ENCODE results near the gene NFATC2IP. TPM values are rescaled to one million over a fixed set of nuclear protein-coding genes. Genes with fewer than 3 reads are reported as not detected.
A peak's percentile ranks its signal among the peaks of the same experiment; 100 is the strongest.

NFATC2IP gene
- total and polyA plus RNA-seq, 9 of the 15 experiments (the other 6 are each of a cell fraction or from before 2014, with no cell fraction given) = 15.6 to 106 (median 46.9) TPM

- intact Hi-C loops (cut with micrococcal nuclease) (no loop called here), in situ Hi-C loops (cut with MboI) (no loop called here)
- WGBS (ENCODE audit: insufficient coverage, low coverage, missing lambda C conversion rate) = under 1% methylated on average over 9 of the region's 14 CpGs
- FAIRE-seq (peak; percentile 94), DNase-seq (ENCODE audit: extremely low read depth in 1 of 4, low spot score in 3 of 4) (peak; percentile 94 to 98 (median 95)), ATAC-seq (peak; percentile 90)
- H3K36me3 ChIP-seq (ENCODE audit: control insufficient read depth, insufficient read depth, low read length) = no peaks in the 10 kb centered on the region
- H2AFZ ChIP-seq (ENCODE audit: low read depth, low read length) = peak overlapping the region; percentile 87
- H4K20me1 ChIP-seq (replicated peaks; ENCODE audit: control insufficient read depth, insufficient read depth, low read length) = no peaks in the 10 kb centered on the region
- peak overlapping the region; percentile 21; the same call in 1 of the 2 replicates for H3K4me3 ChIP-seq
- H3K27ac ChIP-seq (ENCODE audit: extremely low read depth, low read depth, low read length) = peak overlapping the region; percentile 100
- H3K27me3 ChIP-seq (ENCODE audit: control insufficient read depth in 2 of 2, insufficient read depth in 2 of 2, low read length in 2 of 2) = no peaks in the 10 kb centered on the region
- H3K79me2 ChIP-seq (ENCODE audit: control insufficient read depth, insufficient read depth, low read length) = no peaks in the 10 kb centered on the region
- peaks cover 55 to 56% of the 10 kb centered on the region in 2 experiments for H3K4me1 ChIP-seq (replicated peaks in 1 of 2; ENCODE audit: control insufficient read depth in 2 of 2, insufficient read depth in 2 of 2, low read length in 2 of 2)
- ChIA-PET CTCF (ENCODE audit: low intra/inter-chr PET ratio) (no interaction called here), POLR2A (interaction anchor here (0.9 to 2.6 kb wide), 2 partner anchors 9 to 11 kb away, joined by 4 to 16 read pairs; no protein-coding TSS in a partner anchor)
- peak overlapping the region; percentile 94 for H3K4me2 ChIP-seq (ENCODE audit: insufficient read depth, low read length)
- no TSS peak for BruUV-seq (replicated peaks)
- H3K9me1 ChIP-seq (ENCODE audit: control insufficient read depth, insufficient read depth, low read length) = no peaks in the 10 kb centered on the region
- no peaks in the 10 kb centered on the region for H3K9me3 ChIP-seq (replicated peaks; ENCODE audit: control insufficient read depth, insufficient read depth, low read depth, low read length)
- peak overlapping the region; percentile 89 to 91 for H3K9ac ChIP-seq (ENCODE audit: insufficient read depth in 1 of 2, low read depth in 2 of 2, low read length in 2 of 2)
- TF ChIP-seq RAD51 (IDR thresholded peaks at IDR 0.05; ENCODE audit: borderline replicate concordance, low read depth) (no peak), ZBTB1 (CRISPR knock-in tag; IDR thresholded peaks at IDR 0.05; ENCODE audit: borderline replicate concordance, low read depth) (no peak), BRF1 (IDR thresholded peaks at IDR 0.05; ENCODE audit: borderline replicate concordance, extremely low read depth, insufficient read length) (no peak), CHD4 (IDR thresholded peaks at IDR 0.05; ENCODE audit: insufficient read depth, insufficient replicate concordance, low read depth, low read length, poor library complexity, severe bottlenecking) (no peak), POLR2AphosphoS2 (IDR thresholded peaks at IDR 0.05; ENCODE audit: low read length) (no peak), ZNF23 (CRISPR knock-in tag; IDR thresholded peaks at IDR 0.05) (no peak), RNF219 (CRISPR knock-in tag; IDR thresholded peaks at IDR 0.05) (no peak), PHF21A (IDR thresholded peaks at IDR 0.05; ENCODE audit: borderline replicate concordance, low read depth) (no peak), HMG20A (CRISPR knock-in tag; conservative IDR thresholded peaks at IDR 0.05) (no peak), MAFK (IDR thresholded peaks at IDR 0.05; ENCODE audit: low read length) (no peak), HOXB6 (CRISPR knock-in tag; IDR thresholded peaks at IDR 0.05; ENCODE audit: borderline replicate concordance) (no peak), CGGBP1 (CRISPR knock-in tag; IDR thresholded peaks at IDR 0.05) (0 out of 2 replicates have a peak, but pooled peaks have one; percentile 3), ZSCAN29 (IDR thresholded peaks at IDR 0.05) (no peak), KDM1A (IDR thresholded peaks at IDR 0.05) (peak; percentile 52 to 64; a peak in 3 of 4 replicates), HES1 (IDR thresholded peaks at IDR 0.05; ENCODE audit: low read depth) (peak; percentile 33; the same call in 1 of the 2 replicates), DNMT1 (IDR thresholded peaks at IDR 0.05) (no peak), ELK3 (CRISPR knock-in tag; IDR thresholded peaks at IDR 0.05) (no peak)
- TF ChIP-seq, protein P1, sequence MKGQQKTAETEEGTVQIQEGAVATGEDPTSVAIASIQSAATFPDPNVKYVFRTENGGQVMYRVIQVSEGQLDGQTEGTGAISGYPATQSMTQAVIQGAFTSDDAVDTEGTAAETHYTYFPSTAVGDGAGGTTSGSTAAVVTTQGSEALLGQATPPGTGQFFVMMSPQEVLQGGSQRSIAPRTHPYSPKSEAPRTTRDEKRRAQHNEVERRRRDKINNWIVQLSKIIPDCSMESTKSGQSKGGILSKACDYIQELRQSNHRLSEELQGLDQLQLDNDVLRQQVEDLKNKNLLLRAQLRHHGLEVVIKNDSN (CRISPR knock-in tag; IDR thresholded peaks at IDR 0.05) = no peak
These were observed 58.5 kb downstream of the NFATC2IP start for GRCh38 chr16:29009050-29009837.

All from K562 (cell line).